SU-DHL-6 (cell line): ENCODE measurements around the gene IQCN.

Experiments
- CTCF ChIP-seq: fragments of 200-600 bp; sonication (generic); IDR thresholded peaks from one replicate; pipeline ENCODE4 v1.5.1; 2017; ENCODE audit warnings: antibody characterized with exemption, mild to moderate bottlenecking, low read length, moderate library complexity; ENCODE audit not compliant: insufficient read depth, poor library complexity, severe bottlenecking
- EZH2phosphoT487 ChIP-seq: fragments of 200-600 bp; sonication (generic), shearing (Covaris generic); conservative IDR thresholded peaks from 2 replicates; pipeline ENCODE4 v1.6.1; 2018; ENCODE audit warnings: mild to moderate bottlenecking, antibody characterized with exemption, low read length, moderate library complexity, mixed read lengths

DNA sequence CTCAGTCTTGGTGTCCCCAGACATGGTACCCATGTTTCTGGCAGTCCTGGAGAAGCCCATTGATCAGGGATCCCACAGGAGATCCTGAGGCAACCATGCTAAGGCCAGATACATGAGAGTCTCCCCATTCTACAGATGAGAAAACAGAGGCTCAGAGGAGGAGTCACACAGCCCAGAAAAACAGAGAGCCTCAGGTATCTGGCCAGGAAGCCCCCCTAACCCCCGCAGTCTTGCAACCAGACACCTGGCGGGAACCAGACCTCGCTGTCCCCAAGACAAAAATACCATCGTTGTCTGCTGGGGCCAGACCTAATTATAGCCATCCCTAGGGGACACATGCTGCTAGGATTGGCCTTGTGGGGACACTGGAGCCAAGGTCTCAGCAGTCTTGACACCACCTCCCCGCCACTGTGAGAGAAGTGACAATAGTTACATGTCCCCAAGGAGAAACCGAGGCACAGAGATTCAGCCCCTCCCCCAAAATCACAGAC lies 46.4 kb downstream of the IQCN start:
- TF ChIP-seq CTCF (no peak), EZH2phosphoT487 (no peak)
